GM23338 (cell line): ENCODE data around the gene KRT6A. TPM values are rescaled to one million over a fixed set of nuclear protein-coding genes. Genes with fewer than 3 reads are reported as not detected.

Experiments
- ATAC-seq: fragments of 200-7000 bp; cut with Tn5 transposase; 3 replicates; pipeline ENCODE4 v1.9.1; 2020
- DNase-seq: peaks from one replicate; pipeline ENCODE4 v3.0.0-alpha.2; 2015; ENCODE audit warnings: low spot score
- H2AFZ ChIP-seq: fragments of 200-600 bp; sonication (generic); 2 replicates; pipeline ENCODE4 v1.8.0; 2016; ENCODE audit warnings: antibody characterized with exemption, mild to moderate bottlenecking, moderate library complexity
- H3F3A ChIP-seq: fragments of 200-600 bp; sonication (generic); replicated peaks from 2 replicates; pipeline ENCODE4 v1.8.0; 2017; ENCODE audit warnings: antibody characterized with exemption, mixed run types, low read depth
- H3K27ac ChIP-seq: fragments of 200-600 bp; sonication (generic); 2 replicates; pipeline ENCODE4 v1.6.1; 2016; ENCODE audit warnings: low read depth
- H3K27me3 ChIP-seq: fragments of 200-600 bp; sonication (generic); 2 replicates; pipeline ENCODE4 v1.8.0; 2016; ENCODE audit warnings: mild to moderate bottlenecking, mixed run types, moderate library complexity; ENCODE audit not compliant: insufficient read depth
- H3K36me3 ChIP-seq: fragments of 200-600 bp; sonication (generic); 2 replicates; pipeline ENCODE4 v1.8.0; 2016; ENCODE audit warnings: mild to moderate bottlenecking; ENCODE audit not compliant: insufficient read depth
- H3K4me1 ChIP-seq: fragments of 200-600 bp; sonication (generic); 2 replicates; pipeline ENCODE4 v1.8.0; 2016; ENCODE audit warnings: mild to moderate bottlenecking, moderate library complexity; ENCODE audit not compliant: insufficient read depth
- H3K4me2 ChIP-seq: fragments of 200-600 bp; sonication (generic); 2 replicates; pipeline ENCODE4 v1.7.1; 2017; ENCODE audit warnings: mixed run types
- H3K4me3 ChIP-seq: fragments of 200-600 bp; sonication (generic); 2 replicates; pipeline ENCODE4 v1.6.1; 2016; ENCODE audit warnings: mixed run types
- H3K79me2 ChIP-seq: fragments of 200-600 bp; sonication (generic); replicated peaks from 2 replicates; pipeline ENCODE4 v1.8.0; 2017; ENCODE audit warnings: mild to moderate bottlenecking; ENCODE audit not compliant: insufficient read depth
- H3K9me2 ChIP-seq: fragments of 200-600 bp; sonication (generic); 2 replicates; pipeline ENCODE4 v1.8.0; 2017; ENCODE audit not compliant: insufficient read depth
- H4K20me1 ChIP-seq: fragments of 200-600 bp; sonication (generic); replicated peaks from 2 replicates; pipeline ENCODE4 v1.8.0; 2017; ENCODE audit warnings: mild to moderate bottlenecking; ENCODE audit not compliant: insufficient read depth
- H3K27ac Mint-ChIP-seq: 2 replicates; pipeline ENCODE4 v1.8.0; 2020; ENCODE audit warnings: inconsistent platforms, mild to moderate bottlenecking, moderate library complexity, mixed read lengths
- H3K27me3 Mint-ChIP-seq: 3 replicates; pipeline ENCODE4 v1.8.0; 2022; ENCODE audit warnings: low read depth, mild to moderate bottlenecking, moderate library complexity, mixed read lengths, inconsistent platforms; ENCODE audit not compliant: insufficient read depth, poor library complexity
- H3K36me3 Mint-ChIP-seq: 3 replicates; pipeline ENCODE4 v1.8.0; 2021; ENCODE audit warnings: low read depth, mild to moderate bottlenecking, inconsistent platforms, moderate library complexity, mixed read lengths
- H3K4me1 Mint-ChIP-seq: 3 replicates; pipeline ENCODE4 v1.8.0; 2020; ENCODE audit warnings: mild to moderate bottlenecking, inconsistent platforms, mixed read lengths
- H3K4me3 Mint-ChIP-seq: 3 replicates; pipeline ENCODE4 v1.8.0; 2021; ENCODE audit warnings: moderate library complexity, mild to moderate bottlenecking, inconsistent platforms, mixed read lengths
- H3K9me3 Mint-ChIP-seq: 3 replicates; pipeline ENCODE4 v1.8.0; 2020; ENCODE audit warnings: moderate library complexity, mild to moderate bottlenecking, inconsistent platforms, mixed read lengths
- CREB1 ChIP-seq: fragments of 250-450 bp; sonication (Bioruptor Pico); IDR thresholded peaks from 2 replicates; pipeline ENCODE4 v1.5.0; 2020; ENCODE audit warnings: low read depth, mild to moderate bottlenecking, moderate library complexity
- EZH2 ChIP-seq: fragments of 200-600 bp; sonication (generic); IDR thresholded peaks from one replicate; pipeline ENCODE4 v1.8.0; 2017; ENCODE audit warnings: antibody characterized with exemption, mild to moderate bottlenecking, low read depth; ENCODE audit not compliant: unreplicated experiment
- JUNB ChIP-seq: IDR thresholded peaks from one replicate; pipeline ENCODE4 v1.6.1; 2016; ENCODE audit warnings: antibody characterized with exemption; ENCODE audit not compliant: unreplicated experiment
- NANOG ChIP-seq: IDR thresholded peaks from 2 replicates; pipeline ENCODE4 v1.6.1; 2016; ENCODE audit warnings: antibody characterized with exemption, borderline replicate concordance
- POLR2AphosphoS5 ChIP-seq: IDR thresholded peaks from 2 replicates; pipeline ENCODE4 v1.6.1; 2016; ENCODE audit warnings: antibody characterized with exemption, low read depth
- REST ChIP-seq: IDR thresholded peaks from one replicate; pipeline ENCODE4 v1.6.1; 2018; ENCODE audit warnings: antibody characterized with exemption; ENCODE audit not compliant: unreplicated experiment
- STAT1 ChIP-seq: IDR thresholded peaks from one replicate; pipeline ENCODE4 v1.6.1; 2016; ENCODE audit warnings: antibody characterized with exemption; ENCODE audit not compliant: unreplicated experiment
- ZNF331 ChIP-seq: fragments of 250-450 bp; sonication (Bioruptor Pico); IDR thresholded peaks from 2 replicates; pipeline ENCODE4 v1.5.0; 2020; ENCODE audit warnings: low read depth, mild to moderate bottlenecking, moderate library complexity
- polyA plus RNA-seq: library from polyadenylated mRNA; unstranded; fragments of >200 nt; fragmentation: Nextera tagmentation; extraction: Ambion mirVana; gene quantifications from 2 replicates; pipeline ENCODE4 v1.2.1, GENCODE V29; 2016
- total RNA-seq: library from RNA; depleted of rRNA; stranded (reverse); fragments of >200 nt; shearing (Covaris generic); gene quantifications from 2 replicates; pipeline ENCODE4 v1.2.3, GENCODE V29; 2014
- TF ChIP-seq, protein P1 (sequence below): fragments of 250-450 bp; sonication (Bioruptor Pico); IDR thresholded peaks from 2 replicates; pipeline ENCODE4 v1.5.0; 2020; ENCODE audit warnings: mild to moderate bottlenecking, moderate library complexity
- TF ChIP-seq, protein P2 (sequence below): IDR thresholded peaks from 2 replicates; pipeline ENCODE4 v1.6.1; 2016; ENCODE audit warnings: antibody characterized with exemption
- TF ChIP-seq, protein P3 (sequence below), 2 experiments: fragments of 200-600 bp in 1 of 2; sonication (generic) in 1 of 2; conservative IDR thresholded peaks; 2 replicates each; pipeline versions ENCODE4 v1.5.1 to v1.6.1; 2016 to 2017; ENCODE audit warnings: antibody characterized with exemption in 2 of 2, low read depth in 2 of 2, mild to moderate bottlenecking in 2 of 2, moderate library complexity in 1 of 2

Gene KRT6A
- total and polyA plus RNA-seq, 2 experiments from 2014 or later: not detected

- TF ChIP-seq, protein P1, sequence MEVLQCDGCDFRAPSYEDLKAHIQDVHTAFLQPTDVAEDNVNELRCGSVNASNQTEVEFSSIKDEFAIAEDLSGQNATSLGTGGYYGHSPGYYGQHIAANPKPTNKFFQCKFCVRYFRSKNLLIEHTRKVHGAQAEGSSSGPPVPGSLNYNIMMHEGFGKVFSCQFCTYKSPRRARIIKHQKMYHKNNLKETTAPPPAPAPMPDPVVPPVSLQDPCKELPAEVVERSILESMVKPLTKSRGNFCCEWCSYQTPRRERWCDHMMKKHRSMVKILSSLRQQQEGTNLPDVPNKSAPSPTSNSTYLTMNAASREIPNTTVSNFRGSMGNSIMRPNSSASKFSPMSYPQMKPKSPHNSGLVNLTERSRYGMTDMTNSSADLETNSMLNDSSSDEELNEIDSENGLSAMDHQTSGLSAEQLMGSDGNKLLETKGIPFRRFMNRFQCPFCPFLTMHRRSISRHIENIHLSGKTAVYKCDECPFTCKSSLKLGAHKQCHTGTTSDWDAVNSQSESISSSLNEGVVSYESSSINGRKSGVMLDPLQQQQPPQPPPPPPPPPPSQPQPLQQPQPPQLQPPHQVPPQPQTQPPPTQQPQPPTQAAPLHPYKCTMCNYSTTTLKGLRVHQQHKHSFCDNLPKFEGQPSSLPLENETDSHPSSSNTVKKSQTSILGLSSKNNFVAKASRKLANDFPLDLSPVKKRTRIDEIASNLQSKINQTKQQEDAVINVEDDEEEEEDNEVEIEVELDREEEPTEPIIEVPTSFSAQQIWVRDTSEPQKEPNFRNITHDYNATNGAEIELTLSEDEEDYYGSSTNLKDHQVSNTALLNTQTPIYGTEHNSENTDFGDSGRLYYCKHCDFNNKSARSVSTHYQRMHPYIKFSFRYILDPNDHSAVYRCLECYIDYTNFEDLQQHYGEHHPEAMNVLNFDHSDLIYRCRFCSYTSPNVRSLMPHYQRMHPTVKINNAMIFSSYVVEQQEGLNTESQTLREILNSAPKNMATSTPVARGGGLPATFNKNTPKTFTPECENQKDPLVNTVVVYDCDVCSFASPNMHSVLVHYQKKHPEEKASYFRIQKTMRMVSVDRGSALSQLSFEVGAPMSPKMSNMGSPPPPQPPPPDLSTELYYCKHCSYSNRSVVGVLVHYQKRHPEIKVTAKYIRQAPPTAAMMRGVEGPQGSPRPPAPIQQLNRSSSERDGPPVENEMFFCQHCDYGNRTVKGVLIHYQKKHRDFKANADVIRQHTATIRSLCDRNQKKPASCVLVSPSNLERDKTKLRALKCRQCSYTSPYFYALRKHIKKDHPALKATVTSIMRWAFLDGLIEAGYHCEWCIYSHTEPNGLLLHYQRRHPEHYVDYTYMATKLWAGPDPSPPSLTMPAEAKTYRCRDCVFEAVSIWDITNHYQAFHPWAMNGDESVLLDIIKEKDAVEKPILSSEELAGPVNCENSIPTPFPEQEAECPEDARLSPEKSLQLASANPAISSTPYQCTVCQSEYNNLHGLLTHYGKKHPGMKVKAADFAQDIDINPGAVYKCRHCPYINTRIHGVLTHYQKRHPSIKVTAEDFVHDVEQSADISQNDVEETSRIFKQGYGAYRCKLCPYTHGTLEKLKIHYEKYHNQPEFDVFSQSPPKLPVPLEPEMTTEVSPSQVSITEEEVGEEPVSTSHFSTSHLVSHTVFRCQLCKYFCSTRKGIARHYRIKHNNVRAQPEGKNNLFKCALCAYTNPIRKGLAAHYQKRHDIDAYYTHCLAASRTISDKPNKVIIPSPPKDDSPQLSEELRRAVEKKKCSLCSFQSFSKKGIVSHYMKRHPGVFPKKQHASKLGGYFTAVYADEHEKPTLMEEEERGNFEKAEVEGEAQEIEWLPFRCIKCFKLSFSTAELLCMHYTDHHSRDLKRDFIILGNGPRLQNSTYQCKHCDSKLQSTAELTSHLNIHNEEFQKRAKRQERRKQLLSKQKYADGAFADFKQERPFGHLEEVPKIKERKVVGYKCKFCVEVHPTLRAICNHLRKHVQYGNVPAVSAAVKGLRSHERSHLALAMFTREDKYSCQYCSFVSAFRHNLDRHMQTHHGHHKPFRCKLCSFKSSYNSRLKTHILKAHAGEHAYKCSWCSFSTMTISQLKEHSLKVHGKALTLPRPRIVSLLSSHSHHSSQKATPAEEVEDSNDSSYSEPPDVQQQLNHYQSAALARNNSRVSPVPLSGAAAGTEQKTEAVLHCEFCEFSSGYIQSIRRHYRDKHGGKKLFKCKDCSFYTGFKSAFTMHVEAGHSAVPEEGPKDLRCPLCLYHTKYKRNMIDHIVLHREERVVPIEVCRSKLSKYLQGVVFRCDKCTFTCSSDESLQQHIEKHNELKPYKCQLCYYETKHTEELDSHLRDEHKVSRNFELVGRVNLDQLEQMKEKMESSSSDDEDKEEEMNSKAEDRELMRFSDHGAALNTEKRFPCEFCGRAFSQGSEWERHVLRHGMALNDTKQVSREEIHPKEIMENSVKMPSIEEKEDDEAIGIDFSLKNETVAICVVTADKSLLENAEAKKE (CRISPR knock-in tag): no peak
- TF ChIP-seq REST (no peak), ZNF331 (CRISPR knock-in tag) (no peak)
- TF ChIP-seq, protein P2, sequence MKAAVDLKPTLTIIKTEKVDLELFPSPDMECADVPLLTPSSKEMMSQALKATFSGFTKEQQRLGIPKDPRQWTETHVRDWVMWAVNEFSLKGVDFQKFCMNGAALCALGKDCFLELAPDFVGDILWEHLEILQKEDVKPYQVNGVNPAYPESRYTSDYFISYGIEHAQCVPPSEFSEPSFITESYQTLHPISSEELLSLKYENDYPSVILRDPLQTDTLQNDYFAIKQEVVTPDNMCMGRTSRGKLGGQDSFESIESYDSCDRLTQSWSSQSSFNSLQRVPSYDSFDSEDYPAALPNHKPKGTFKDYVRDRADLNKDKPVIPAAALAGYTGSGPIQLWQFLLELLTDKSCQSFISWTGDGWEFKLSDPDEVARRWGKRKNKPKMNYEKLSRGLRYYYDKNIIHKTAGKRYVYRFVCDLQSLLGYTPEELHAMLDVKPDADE: no peak
Observed at GRCh38 chr12:52502877-52503276, 9.8 kb upstream of the KRT6A start (continued).

GRCh38 chr12:52501490-52501889, 8.4 kb upstream of the KRT6A start:
- H3K36me3 ChIP-seq: no peaks in the 10 kb centered on the region
- Mint-ChIP-seq H3K27ac (no peak overlapping the region), H3K36me3 (no peaks in the 10 kb centered on the region), H3K9me3 (no peaks in the 10 kb centered on the region), H3K27me3 (peaks cover 9% of the 10 kb centered on the region), H3K4me1 (peaks cover 8% of the 10 kb centered on the region), H3K4me3 (no peak overlapping the region)
- no peak overlapping the region for H3K4me3 ChIP-seq
- no peaks in the 10 kb centered on the region for H3K79me2 ChIP-seq
- no peak for ATAC-seq
- no peak for DNase-seq
- no peak overlapping the region for H3K4me2 ChIP-seq
- H4K20me1 ChIP-seq: no peaks in the 10 kb centered on the region
- no peaks in the 10 kb centered on the region for H3K27me3 ChIP-seq
- H3K27ac ChIP-seq: no peak overlapping the region
- peaks cover 4% of the 10 kb centered on the region; the same call in 1 of the 2 replicates for H3K9me2 ChIP-seq
- peaks cover 4% of the 10 kb centered on the region for H3K4me1 ChIP-seq
- H3F3A ChIP-seq: no peaks in the 10 kb centered on the region
- no peak overlapping the region for H2AFZ ChIP-seq
- TF ChIP-seq, protein P3, sequence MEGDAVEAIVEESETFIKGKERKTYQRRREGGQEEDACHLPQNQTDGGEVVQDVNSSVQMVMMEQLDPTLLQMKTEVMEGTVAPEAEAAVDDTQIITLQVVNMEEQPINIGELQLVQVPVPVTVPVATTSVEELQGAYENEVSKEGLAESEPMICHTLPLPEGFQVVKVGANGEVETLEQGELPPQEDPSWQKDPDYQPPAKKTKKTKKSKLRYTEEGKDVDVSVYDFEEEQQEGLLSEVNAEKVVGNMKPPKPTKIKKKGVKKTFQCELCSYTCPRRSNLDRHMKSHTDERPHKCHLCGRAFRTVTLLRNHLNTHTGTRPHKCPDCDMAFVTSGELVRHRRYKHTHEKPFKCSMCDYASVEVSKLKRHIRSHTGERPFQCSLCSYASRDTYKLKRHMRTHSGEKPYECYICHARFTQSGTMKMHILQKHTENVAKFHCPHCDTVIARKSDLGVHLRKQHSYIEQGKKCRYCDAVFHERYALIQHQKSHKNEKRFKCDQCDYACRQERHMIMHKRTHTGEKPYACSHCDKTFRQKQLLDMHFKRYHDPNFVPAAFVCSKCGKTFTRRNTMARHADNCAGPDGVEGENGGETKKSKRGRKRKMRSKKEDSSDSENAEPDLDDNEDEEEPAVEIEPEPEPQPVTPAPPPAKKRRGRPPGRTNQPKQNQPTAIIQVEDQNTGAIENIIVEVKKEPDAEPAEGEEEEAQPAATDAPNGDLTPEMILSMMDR (conservative IDR thresholded peaks at IDR 0.05; ENCODE audit: low read depth in 2 of 2): no peak
- TF ChIP-seq CREB1 (CRISPR knock-in tag) (no peak), NANOG (no peak), POLR2AphosphoS5 (no peak), STAT1 (no peak), EZH2 (no peak), JUNB (no peak)
